ENCODE results near the gene ROR2.
"Not testable (repeated sequence)": the region's sequence is repeated elsewhere in the genome, so short reads cannot be mapped to it uniquely, and the experiment has no call there.

The ROR2 gene

GRCh38 chr9:91558395-91558794 lies 391.6 kb downstream of the ROR2 start:
- no peak for TF ChIP-seq CTCF (IDR thresholded peaks at IDR 0.05; ENCODE audit: borderline replicate concordance, insufficient read depth, low read depth, low read length)
- H3K4me3 ChIP-seq (ENCODE audit: low read depth, low read length), result no peak overlapping the region

- TF ChIP-seq CTCF (IDR thresholded peaks at IDR 0.05; ENCODE audit: borderline replicate concordance, insufficient read depth, low read depth, low read length), result no peak
- no peak overlapping the region for H3K4me3 ChIP-seq (ENCODE audit: low read depth, low read length)
Observed at GRCh38 chr9:91557327-91557726, 392.7 kb downstream of the ROR2 start.

- no peak overlapping the region for H3K4me3 ChIP-seq (ENCODE audit: low read depth, low read length)
- TF ChIP-seq CTCF (IDR thresholded peaks at IDR 0.05; ENCODE audit: borderline replicate concordance, insufficient read depth, low read depth, low read length), result no peak
Observed at GRCh38 chr9:91555132-91555531, 394.9 kb downstream of the ROR2 start.

- no peak for TF ChIP-seq CTCF (IDR thresholded peaks at IDR 0.05; ENCODE audit: borderline replicate concordance, insufficient read depth, low read depth, low read length)
- H3K4me3 ChIP-seq (ENCODE audit: low read depth, low read length), result no peak overlapping the region
Observed at GRCh38 chr9:91549177-91549576, 400.9 kb downstream of the ROR2 start.

GRCh38 chr9:91547081-91547480 lies 402.9 kb downstream of the ROR2 start:
- H3K4me3 ChIP-seq (ENCODE audit: low read depth, low read length), result no peak overlapping the region
- TF ChIP-seq CTCF (IDR thresholded peaks at IDR 0.05; ENCODE audit: borderline replicate concordance, insufficient read depth, low read depth, low read length), result no peak

GRCh38 chr9:91546574-91546973 lies 403.5 kb downstream of the ROR2 start:
- no peak overlapping the region for H3K4me3 ChIP-seq (ENCODE audit: low read depth, low read length)
- TF ChIP-seq CTCF (IDR thresholded peaks at IDR 0.05; ENCODE audit: borderline replicate concordance, insufficient read depth, low read depth, low read length), result no peak

- H3K4me3 ChIP-seq (ENCODE audit: low read depth, low read length), result no peak overlapping the region
- no peak for TF ChIP-seq CTCF (IDR thresholded peaks at IDR 0.05; ENCODE audit: borderline replicate concordance, insufficient read depth, low read depth, low read length)
Observed at GRCh38 chr9:91541734-91542133, 408.3 kb downstream of the ROR2 start.

GRCh38 chr9:91540506-91540905 lies 409.5 kb downstream of the ROR2 start:
- H3K4me3 ChIP-seq (ENCODE audit: low read depth, low read length), result not testable (repeated sequence)

Measured in GM12875 (cell line).